Lower leg skin (tissue), 3 donors: Measurements from ENCODE around the gene HOXB8.

ENCODE experiments used
- POLR2A ChIP-seq, 2 donors: fragments of 450-650 bp; IDR thresholded peaks; one replicate each; pipeline ENCODE4 v1.6.1; 2016 to 2017; ENCODE audit warnings: antibody characterized with exemption in 2 of 2, mild to moderate bottlenecking in 1 of 2, moderate library complexity in 1 of 2
- TF ChIP-seq, protein P1 (sequence below), 3 donors: fragments of 450-650 bp; IDR thresholded peaks; one replicate each; pipeline ENCODE4 v1.5.1; 2016; ENCODE audit warnings: antibody characterized with exemption in 3 of 3, mild to moderate bottlenecking in 3 of 3, moderate library complexity in 2 of 3

DNA sequence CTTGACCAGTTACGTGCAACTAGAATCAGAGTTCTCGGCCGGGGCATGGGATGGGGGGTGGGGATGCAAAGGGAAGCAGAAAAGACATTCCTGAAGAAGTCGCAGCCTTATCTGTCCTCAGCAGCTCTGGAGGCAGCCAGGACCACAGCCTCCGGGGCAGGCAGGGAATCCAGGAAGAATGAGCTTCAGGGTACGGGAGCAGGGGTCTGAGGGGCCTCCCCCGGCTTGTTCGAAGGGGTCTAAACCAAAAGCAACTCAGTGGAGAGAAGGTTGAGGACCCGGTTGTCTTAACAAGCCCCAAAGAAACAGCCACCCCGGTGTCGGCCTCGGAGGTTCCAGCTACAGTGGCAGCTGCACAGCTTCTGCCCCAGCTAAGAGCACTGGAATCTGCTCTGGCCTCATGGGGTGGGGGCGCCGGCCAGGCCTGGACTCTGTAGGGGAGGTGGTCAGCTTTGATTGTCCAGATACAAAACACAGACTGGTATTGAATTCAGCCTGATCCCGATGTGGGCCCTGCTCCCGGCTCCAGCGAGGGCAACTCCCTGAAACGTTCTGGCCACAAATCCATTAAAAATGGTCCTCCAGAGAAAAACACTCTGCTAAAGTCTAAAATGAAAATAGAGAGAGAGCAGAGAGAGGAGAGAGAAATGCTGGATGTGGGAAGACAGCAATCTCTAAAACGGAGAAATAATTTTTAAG lies 44.6 kb downstream of the HOXB8 start:
- TF ChIP-seq, protein P1, sequence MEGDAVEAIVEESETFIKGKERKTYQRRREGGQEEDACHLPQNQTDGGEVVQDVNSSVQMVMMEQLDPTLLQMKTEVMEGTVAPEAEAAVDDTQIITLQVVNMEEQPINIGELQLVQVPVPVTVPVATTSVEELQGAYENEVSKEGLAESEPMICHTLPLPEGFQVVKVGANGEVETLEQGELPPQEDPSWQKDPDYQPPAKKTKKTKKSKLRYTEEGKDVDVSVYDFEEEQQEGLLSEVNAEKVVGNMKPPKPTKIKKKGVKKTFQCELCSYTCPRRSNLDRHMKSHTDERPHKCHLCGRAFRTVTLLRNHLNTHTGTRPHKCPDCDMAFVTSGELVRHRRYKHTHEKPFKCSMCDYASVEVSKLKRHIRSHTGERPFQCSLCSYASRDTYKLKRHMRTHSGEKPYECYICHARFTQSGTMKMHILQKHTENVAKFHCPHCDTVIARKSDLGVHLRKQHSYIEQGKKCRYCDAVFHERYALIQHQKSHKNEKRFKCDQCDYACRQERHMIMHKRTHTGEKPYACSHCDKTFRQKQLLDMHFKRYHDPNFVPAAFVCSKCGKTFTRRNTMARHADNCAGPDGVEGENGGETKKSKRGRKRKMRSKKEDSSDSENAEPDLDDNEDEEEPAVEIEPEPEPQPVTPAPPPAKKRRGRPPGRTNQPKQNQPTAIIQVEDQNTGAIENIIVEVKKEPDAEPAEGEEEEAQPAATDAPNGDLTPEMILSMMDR (IDR thresholded peaks at IDR 0.05), result no peak
- TF ChIP-seq POLR2A (IDR thresholded peaks at IDR 0.05), result no peak
